Activated CD8-positive, alpha-beta memory T cell treated with anti-CD3 and anti-CD28 coated beads, Interleukin-2, amount 50 U/mL, for 24 hours (primary cell): Measurements from ENCODE around the gene KATNAL1.
"Not testable (repeated sequence)": the region's sequence is repeated elsewhere in the genome, so short reads cannot be mapped to it uniquely, and the experiment has no call there.

Source experiments
- DNase-seq: peaks from one replicate; pipeline ENCODE4 v3.0.0-alpha.2; 2020; ENCODE audit errors: extremely low read depth

Gene KATNAL1

GRCh38 chr13:30212256-30212655 lies 95.1 kb downstream of the KATNAL1 start:
- DNase-seq = no peak

GRCh38 chr13:30211745-30212144 lies 95.6 kb downstream of the KATNAL1 start:
- DNase-seq = no peak

GRCh38 chr13:30204564-30204963 lies 102.8 kb downstream of the KATNAL1 start:
- DNase-seq = no peak

GRCh38 chr13:30196025-30196424 lies 111.3 kb downstream of the KATNAL1 start:
- DNase-seq = no peak

- no peak for DNase-seq
These were observed 112.4 kb downstream of the KATNAL1 start for GRCh38 chr13:30194906-30195305.

- no peak for DNase-seq
These were observed 113.8 kb downstream of the KATNAL1 start for GRCh38 chr13:30193279-30194234.

GRCh38 chr13:30192320-30193093 lies 114.8 kb downstream of the KATNAL1 start:
- DNase-seq = no peak

GRCh38 chr13:30191491-30192100 lies 115.8 kb downstream of the KATNAL1 start:
- no peak for DNase-seq

GRCh38 chr13:30186634-30187415 lies 120.5 kb downstream of the KATNAL1 start:
- DNase-seq = no peak

- DNase-seq = no peak
These were observed 125.3 kb downstream of the KATNAL1 start for GRCh38 chr13:30181888-30182651.

GRCh38 chr13:30179597-30180276 lies 127.6 kb downstream of the KATNAL1 start:
- no peak for DNase-seq

- DNase-seq = no peak
These were observed 128.4 kb downstream of the KATNAL1 start for GRCh38 chr13:30178976-30179375.

- no peak for DNase-seq
These were observed 132.2 kb downstream of the KATNAL1 start for GRCh38 chr13:30175166-30175565.

- DNase-seq = not testable (repeated sequence)
These were observed 133.1 kb downstream of the KATNAL1 start for GRCh38 chr13:30174250-30174649.

GRCh38 chr13:30173303-30173610 lies 134.1 kb downstream of the KATNAL1 start:
- DNase-seq = no peak

GRCh38 chr13:30172593-30173302 lies 134.6 kb downstream of the KATNAL1 start:
- no peak for DNase-seq

GRCh38 chr13:30170569-30170968 lies 136.8 kb downstream of the KATNAL1 start:
- DNase-seq = no peak

- DNase-seq = no peak
These were observed 137.9 kb downstream of the KATNAL1 start for GRCh38 chr13:30169442-30169841.

GRCh38 chr13:30165796-30166195 lies 141.6 kb downstream of the KATNAL1 start:
- no peak for DNase-seq

GRCh38 chr13:30165071-30165470 lies 142.3 kb downstream of the KATNAL1 start:
- no peak for DNase-seq
